ENCODE results near the gene FCN1.

The FCN1 gene

DNA sequence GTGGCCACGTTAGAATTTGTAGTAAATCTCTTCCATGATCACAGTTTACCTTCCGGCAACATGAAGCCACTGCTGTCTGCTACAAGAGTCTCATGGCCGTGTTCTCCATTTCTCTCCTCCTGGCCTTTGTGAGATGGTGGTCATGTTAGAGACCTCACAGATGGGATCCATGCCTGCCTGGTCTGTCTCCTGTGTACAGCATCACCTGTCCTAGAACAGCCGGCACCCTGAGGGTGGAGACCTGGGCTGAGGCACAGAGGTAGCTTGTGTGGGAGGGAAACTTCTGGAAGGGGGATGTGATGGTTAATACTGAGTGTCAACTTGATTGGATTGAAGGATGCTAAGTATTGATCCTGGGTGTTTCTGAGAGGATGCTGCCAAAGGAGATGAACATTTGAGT is 40.2 kb downstream of the FCN1 start:
- no peak overlapping the region for H3K27ac ChIP-seq (ENCODE audit: low read depth, low read length)
- no peaks in the 10 kb centered on the region for H3K9me3 ChIP-seq (ENCODE audit: insufficient read depth, low read depth, low read length)
- H3K9ac ChIP-seq (ENCODE audit: low read depth, low read length), result no peak overlapping the region
- no peaks in the 10 kb centered on the region for H3K36me3 ChIP-seq (ENCODE audit: insufficient read depth, low read length)
- H3K27me3 ChIP-seq (ENCODE audit: insufficient read depth, low read length), result no peaks in the 10 kb centered on the region
- WGBS, result 94% methylated on average over 4 of the region's 4 CpGs
- H3K4me1 ChIP-seq (ENCODE audit: insufficient read depth, low read length), result no peaks in the 10 kb centered on the region
- H3K4me3 ChIP-seq (ENCODE audit: low read length), result no peak overlapping the region

DNA sequence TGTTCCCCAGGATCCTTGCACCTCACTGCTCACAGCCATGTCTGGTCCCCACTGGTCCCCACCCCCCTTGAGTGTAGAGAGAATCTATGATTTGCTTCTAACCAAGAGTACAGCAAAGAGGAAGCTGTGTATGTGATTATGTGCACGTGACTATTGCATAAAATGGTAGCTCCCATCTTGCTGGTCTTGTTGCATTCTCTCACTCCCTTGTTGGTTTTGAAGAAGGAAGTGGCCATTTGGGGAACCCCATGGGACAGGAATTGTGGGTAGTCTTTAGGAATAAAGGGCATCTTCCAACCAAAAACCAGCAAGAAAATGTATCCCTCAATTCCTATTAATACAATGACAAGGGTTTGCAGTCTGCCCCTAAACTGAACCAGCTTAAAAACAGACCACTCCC is 42.3 kb downstream of the FCN1 start:
- no peaks in the 10 kb centered on the region for H3K27me3 ChIP-seq (ENCODE audit: insufficient read depth, low read length)
- H3K9me3 ChIP-seq (ENCODE audit: insufficient read depth, low read depth, low read length), result no peaks in the 10 kb centered on the region
- H3K9ac ChIP-seq (ENCODE audit: low read depth, low read length), result no peak overlapping the region
- H3K27ac ChIP-seq (ENCODE audit: low read depth, low read length), result no peak overlapping the region
- no peaks in the 10 kb centered on the region for H3K36me3 ChIP-seq (ENCODE audit: insufficient read depth, low read length)
- no peaks in the 10 kb centered on the region for H3K4me1 ChIP-seq (ENCODE audit: insufficient read depth, low read length)
- H3K4me3 ChIP-seq (ENCODE audit: low read length), result no peak overlapping the region
- WGBS, result 76% methylated on average over 1 of the region's 1 CpG

DNA sequence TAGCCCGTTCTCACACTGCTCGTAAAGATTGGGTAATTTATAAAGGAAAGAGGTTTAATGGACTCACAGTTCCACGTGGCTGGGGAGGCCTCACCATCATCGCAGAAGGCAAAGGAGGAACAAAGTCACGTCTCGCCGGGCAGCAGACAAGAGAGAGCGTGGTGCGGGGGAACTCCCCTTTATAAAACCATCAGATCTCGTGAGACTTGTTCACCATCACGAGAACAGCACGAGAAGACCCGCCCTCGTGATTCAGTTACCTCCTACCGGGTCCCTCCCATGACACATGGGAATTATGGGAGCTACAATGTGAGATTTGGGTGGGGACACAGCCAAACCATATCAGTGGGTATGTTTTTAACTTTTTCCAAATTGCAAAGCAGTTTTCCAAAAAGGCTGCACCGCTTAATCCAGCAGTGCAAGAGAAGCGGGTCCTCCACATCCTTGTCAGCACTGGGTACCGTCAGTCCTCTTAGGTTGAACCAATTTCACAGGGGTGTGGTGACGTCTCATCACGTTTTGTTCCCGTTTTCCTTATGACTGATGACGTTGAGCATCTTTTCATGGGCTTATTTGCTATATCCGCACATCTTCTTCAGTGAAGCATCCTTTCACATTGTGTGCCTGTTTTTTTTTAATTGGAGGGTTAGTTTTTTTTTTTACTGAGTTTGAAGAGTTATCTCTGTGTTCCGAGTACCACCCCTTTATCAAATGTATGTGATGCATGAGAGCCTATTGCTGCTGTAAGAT is 45.1 kb downstream of the FCN1 start:
- Histone ChIP-seq H3K27me3 (ENCODE audit: insufficient read depth, low read length) (no peaks in the 10 kb centered on the region), H3K9ac (ENCODE audit: low read depth, low read length) (no peak overlapping the region), H3K27ac (ENCODE audit: low read depth, low read length) (no peak overlapping the region), H3K9me3 (ENCODE audit: insufficient read depth, low read depth, low read length) (no peaks in the 10 kb centered on the region), H3K4me1 (ENCODE audit: insufficient read depth, low read length) (no peaks in the 10 kb centered on the region), H3K4me3 (ENCODE audit: low read length) (no peak overlapping the region), H3K36me3 (ENCODE audit: insufficient read depth, low read length) (no peaks in the 10 kb centered on the region)
- 92% methylated on average over 23 of the region's 24 CpGs for WGBS

DNA sequence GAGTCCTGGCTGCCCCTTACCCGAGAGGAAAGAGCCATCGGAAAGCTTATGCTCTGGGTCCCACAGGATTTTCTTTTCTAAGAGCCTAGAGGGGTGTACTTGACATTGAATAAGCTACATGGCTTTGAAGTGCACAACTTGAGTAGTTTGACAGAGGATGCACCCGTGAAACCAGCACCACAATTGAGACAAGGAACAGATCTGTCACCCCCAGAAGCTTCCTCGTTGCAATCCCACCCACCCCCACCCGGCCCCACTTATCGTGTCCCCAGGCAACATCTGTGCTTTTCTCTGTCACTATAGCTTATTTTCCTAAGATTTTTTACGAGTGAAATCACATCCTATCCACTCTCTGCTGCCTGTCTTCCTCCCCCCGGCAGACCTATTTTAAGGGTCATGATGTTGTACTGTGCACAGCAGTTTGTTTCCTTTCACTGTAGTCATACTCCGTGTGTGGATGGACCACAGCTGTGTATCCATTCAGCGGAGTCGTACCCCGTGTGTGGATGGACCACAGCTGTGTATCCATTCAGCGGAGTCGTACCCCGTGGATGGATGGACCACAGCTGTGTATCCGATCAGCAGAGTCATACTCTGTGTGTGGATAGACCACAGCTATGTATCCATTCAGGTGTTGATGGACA is 45.9 kb downstream of the FCN1 start:
- Histone ChIP-seq H3K36me3 (ENCODE audit: insufficient read depth, low read length) (no peaks in the 10 kb centered on the region), H3K27me3 (ENCODE audit: insufficient read depth, low read length) (no peaks in the 10 kb centered on the region), H3K4me1 (ENCODE audit: insufficient read depth, low read length) (no peaks in the 10 kb centered on the region), H3K9me3 (ENCODE audit: insufficient read depth, low read depth, low read length) (no peaks in the 10 kb centered on the region), H3K9ac (ENCODE audit: low read depth, low read length) (no peak overlapping the region), H3K4me3 (ENCODE audit: low read length) (no peak overlapping the region), H3K27ac (ENCODE audit: low read depth, low read length) (no peak overlapping the region)
- 93% methylated on average over 16 of the region's 16 CpGs for WGBS

- Histone ChIP-seq H3K4me1 (ENCODE audit: insufficient read depth, low read length) (no peaks in the 10 kb centered on the region), H3K27me3 (ENCODE audit: insufficient read depth, low read length) (no peaks in the 10 kb centered on the region), H3K9me3 (ENCODE audit: insufficient read depth, low read depth, low read length) (no peaks in the 10 kb centered on the region), H3K4me3 (ENCODE audit: low read length) (no peak overlapping the region), H3K36me3 (ENCODE audit: insufficient read depth, low read length) (no peaks in the 10 kb centered on the region), H3K9ac (ENCODE audit: low read depth, low read length) (no peak overlapping the region), H3K27ac (ENCODE audit: low read depth, low read length) (no peak overlapping the region)
- 94% methylated on average over 30 of the region's 30 CpGs for WGBS
Observed at GRCh38 chr9:134870746-134871662, 46.7 kb downstream of the FCN1 start.

GRCh38 chr9:134870301-134870694 is 47.4 kb downstream of the FCN1 start:
- H3K9ac ChIP-seq (ENCODE audit: low read depth, low read length), result no peak overlapping the region
- H3K9me3 ChIP-seq (ENCODE audit: insufficient read depth, low read depth, low read length), result no peaks in the 10 kb centered on the region
- no peak overlapping the region for H3K4me3 ChIP-seq (ENCODE audit: low read length)
- H3K27ac ChIP-seq (ENCODE audit: low read depth, low read length), result no peak overlapping the region
- no peaks in the 10 kb centered on the region for H3K27me3 ChIP-seq (ENCODE audit: insufficient read depth, low read length)
- H3K4me1 ChIP-seq (ENCODE audit: insufficient read depth, low read length), result no peaks in the 10 kb centered on the region
- 91% methylated on average over 11 of the region's 11 CpGs for WGBS
- no peaks in the 10 kb centered on the region for H3K36me3 ChIP-seq (ENCODE audit: insufficient read depth, low read length)

DNA sequence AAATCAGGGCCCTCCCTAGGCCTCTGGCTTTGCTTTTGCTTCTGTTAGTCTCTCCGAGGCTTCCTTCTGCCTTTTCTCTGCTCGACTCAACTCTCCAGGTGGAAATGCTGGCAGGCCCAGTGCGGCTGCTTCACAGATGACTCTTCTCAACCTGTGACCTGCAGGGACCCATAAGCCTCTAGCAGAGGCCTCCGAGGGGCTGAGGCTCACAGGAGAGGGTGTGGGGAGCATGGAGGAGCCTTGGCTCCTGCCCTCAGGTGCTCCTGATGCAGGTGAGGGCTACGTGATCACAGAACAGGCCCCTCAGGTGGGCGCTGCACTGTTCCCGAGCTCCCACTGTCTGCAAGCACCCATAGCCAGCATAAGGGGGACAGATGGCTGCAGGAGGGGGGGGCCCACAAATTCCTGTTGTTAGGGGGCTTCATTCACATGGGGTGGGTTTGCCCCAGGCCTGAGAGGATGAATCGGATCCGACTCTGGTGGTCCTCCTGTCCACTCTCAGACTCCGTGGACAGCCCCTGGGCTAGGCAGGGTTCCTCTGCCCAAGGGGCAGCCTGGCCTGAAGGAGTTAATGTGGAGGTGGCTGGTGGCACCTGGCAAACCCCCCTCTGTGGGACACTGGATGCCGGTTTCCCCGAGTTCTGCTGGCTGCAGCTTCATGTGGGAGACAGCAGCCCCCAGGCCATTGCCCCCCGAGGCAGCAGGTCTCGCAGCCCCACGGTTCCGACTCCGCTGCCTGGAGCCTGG is 48.0 kb downstream of the FCN1 start:
- Histone ChIP-seq H3K4me1 (ENCODE audit: insufficient read depth, low read length) (no peaks in the 10 kb centered on the region), H3K27ac (ENCODE audit: low read depth, low read length) (no peak overlapping the region), H3K36me3 (ENCODE audit: insufficient read depth, low read length) (no peaks in the 10 kb centered on the region), H3K9me3 (ENCODE audit: insufficient read depth, low read depth, low read length) (no peaks in the 10 kb centered on the region), H3K27me3 (ENCODE audit: insufficient read depth, low read length) (no peaks in the 10 kb centered on the region), H3K9ac (ENCODE audit: low read depth, low read length) (no peak overlapping the region), H3K4me3 (ENCODE audit: low read length) (no peak overlapping the region)
- 90% methylated on average over 17 of the region's 17 CpGs for WGBS

DNA sequence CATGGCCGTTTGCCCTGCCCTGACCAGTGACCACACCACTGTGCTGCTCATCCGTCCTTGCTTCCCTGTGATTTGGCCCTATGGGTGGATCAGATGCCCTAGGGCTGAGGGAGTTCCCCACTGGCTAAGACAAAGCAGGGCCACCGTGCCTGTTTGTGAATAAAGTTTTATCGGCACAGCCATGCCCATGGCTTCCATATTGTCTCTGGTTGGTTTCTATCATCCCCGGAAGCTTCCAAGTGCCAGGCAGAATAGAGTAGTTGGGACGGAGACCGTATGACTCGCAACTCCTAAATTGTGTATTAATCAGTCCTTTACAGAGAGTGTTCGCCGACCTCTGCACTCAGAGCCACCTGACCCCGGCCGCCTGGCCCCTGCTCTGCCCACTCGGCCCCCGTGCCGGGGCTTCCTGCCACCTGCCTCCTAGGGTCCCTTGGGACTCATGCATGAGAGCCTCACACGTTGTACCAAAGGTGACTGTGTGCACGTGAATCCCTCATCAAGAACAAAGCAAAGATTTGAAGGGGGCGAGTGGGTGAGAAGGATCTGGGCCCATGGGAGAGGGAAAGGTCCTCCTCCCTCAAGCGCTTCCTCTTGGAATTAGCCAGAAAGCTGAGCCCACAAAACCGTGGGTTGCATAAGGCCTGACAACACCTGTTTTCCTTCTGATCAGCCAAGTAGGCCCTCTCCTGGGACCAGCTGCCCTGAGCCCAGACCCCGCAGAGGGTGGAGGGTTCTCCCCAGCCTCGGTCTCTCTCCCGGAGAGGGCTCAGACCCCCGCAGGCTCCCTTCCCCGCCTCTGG is 48.8 kb downstream of the FCN1 start:
- H3K27me3 ChIP-seq (ENCODE audit: insufficient read depth, low read length), result no peaks in the 10 kb centered on the region
- no peaks in the 10 kb centered on the region for H3K4me1 ChIP-seq (ENCODE audit: insufficient read depth, low read length)
- WGBS, result 94% methylated on average over 25 of the region's 25 CpGs
- no peak overlapping the region for H3K27ac ChIP-seq (ENCODE audit: low read depth, low read length)
- no peaks in the 10 kb centered on the region for H3K36me3 ChIP-seq (ENCODE audit: insufficient read depth, low read length)
- H3K4me3 ChIP-seq (ENCODE audit: low read length), result no peak overlapping the region
- H3K9me3 ChIP-seq (ENCODE audit: insufficient read depth, low read depth, low read length), result no peaks in the 10 kb centered on the region
- no peak overlapping the region for H3K9ac ChIP-seq (ENCODE audit: low read depth, low read length)

DNA sequence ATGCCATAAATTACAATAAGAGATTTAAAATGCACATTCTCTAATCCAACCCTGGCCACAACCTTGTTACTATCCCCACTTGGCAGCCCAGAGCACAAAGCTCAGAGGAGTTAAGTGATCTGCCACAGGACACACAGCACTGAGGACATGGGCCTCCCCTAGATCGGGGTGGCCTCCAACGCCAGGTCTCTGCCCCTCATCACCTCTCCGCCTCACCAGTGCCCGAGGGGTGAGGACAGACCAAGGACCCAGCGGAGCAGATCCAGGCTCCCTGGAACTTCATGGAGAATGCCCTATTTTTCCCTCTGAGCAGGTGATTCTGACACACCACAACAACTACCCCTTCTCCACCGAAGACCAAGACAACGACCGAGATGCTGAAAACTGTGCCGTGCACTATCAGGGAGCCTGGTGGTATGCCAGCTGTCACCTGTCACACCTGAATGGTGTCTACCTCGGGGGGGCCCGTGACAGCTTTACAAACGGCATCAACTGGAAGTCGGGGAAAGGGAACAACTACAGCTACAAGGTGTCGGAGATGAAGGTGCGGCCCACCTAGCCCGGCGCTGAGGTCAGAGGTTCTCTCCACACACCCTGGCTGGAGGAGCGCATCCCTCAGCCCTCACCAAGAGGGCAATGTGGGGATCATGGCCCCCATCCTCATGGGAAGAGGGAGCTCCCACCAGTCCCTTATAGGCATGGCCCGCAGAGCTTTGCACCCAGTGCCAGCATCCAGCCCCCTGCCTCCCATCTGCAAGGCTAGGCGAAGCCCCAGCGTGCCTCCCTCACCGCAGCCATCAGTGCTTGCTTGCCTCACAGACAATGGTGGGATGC is 49.6 kb downstream of the FCN1 start:
- Histone ChIP-seq H3K4me3 (ENCODE audit: low read length) (no peak overlapping the region), H3K36me3 (ENCODE audit: insufficient read depth, low read length) (no peaks in the 10 kb centered on the region), H3K4me1 (ENCODE audit: insufficient read depth, low read length) (no peaks in the 10 kb centered on the region), H3K9me3 (ENCODE audit: insufficient read depth, low read depth, low read length) (no peaks in the 10 kb centered on the region), H3K27ac (ENCODE audit: low read depth, low read length) (no peak overlapping the region), H3K9ac (ENCODE audit: low read depth, low read length) (no peak overlapping the region), H3K27me3 (ENCODE audit: insufficient read depth, low read length) (no peaks in the 10 kb centered on the region)
- 95% methylated on average over 22 of the region's 22 CpGs for WGBS

DNA sequence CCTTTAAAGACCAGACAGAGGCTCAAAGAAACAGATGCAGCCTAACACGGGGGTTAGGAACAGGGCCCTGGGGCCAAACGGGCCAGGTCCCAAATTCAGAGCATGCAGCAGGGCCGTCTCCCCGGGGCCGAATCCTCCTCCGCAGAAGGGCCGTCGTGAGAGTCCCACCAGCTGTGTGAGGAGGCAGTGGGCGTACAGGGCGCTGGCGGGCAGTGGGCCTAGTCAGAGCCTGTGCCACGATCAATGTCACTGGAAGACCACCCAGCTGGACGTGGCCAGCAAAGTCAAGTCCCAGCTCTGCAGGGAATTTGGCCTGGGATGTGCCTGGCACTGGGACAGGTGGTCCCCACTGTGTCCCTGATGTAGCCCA is 52.9 kb downstream of the FCN1 start:
- Histone ChIP-seq H3K36me3 (ENCODE audit: insufficient read depth, low read length) (no peaks in the 10 kb centered on the region), H3K9ac (ENCODE audit: low read depth, low read length) (no peak overlapping the region), H3K27me3 (ENCODE audit: insufficient read depth, low read length) (no peaks in the 10 kb centered on the region), H3K9me3 (ENCODE audit: insufficient read depth, low read depth, low read length) (no peaks in the 10 kb centered on the region), H3K27ac (ENCODE audit: low read depth, low read length) (no peak overlapping the region), H3K4me1 (ENCODE audit: insufficient read depth, low read length) (no peaks in the 10 kb centered on the region), H3K4me3 (ENCODE audit: low read length) (no peak overlapping the region)
- 95% methylated on average over 13 of the region's 13 CpGs for WGBS

Data from HUES64 (cell line).